Stimulated activated naive CD4-positive, alpha-beta T cell treated with Interleukin-2 at 50 U/mL for 16 hours (primary cell): ENCODE data around the gene TNPO3.
"Not testable (repeated sequence)": the region's sequence is repeated elsewhere in the genome, so short reads cannot be mapped to it uniquely, and the experiment has no call there.

Source experiments
- DNase-seq: peaks from one replicate; lab custom pipeline; 2025; lab: John Stamatoyannopoulos, UW

The TNPO3 gene

GRCh38 chr7:128921866-128922440 lies 133.0 kb downstream of the TNPO3 start:
- DNase-seq, result no peak

- DNase-seq, result no peak
Measured at GRCh38 chr7:128920913-128921582, 133.9 kb downstream of the TNPO3 start.

GRCh38 chr7:128919881-128920799 lies 134.8 kb downstream of the TNPO3 start:
- DNase-seq, result no peak

- DNase-seq, result no peak
Measured at GRCh38 chr7:128919241-128919640, 135.7 kb downstream of the TNPO3 start.

- DNase-seq, result no peak
Measured at GRCh38 chr7:128918016-128918665, 136.8 kb downstream of the TNPO3 start.

GRCh38 chr7:128917122-128917521 lies 137.8 kb downstream of the TNPO3 start:
- DNase-seq, result no peak

GRCh38 chr7:128916643-128916915 lies 138.3 kb downstream of the TNPO3 start:
- no peak for DNase-seq

GRCh38 chr7:128915841-128916642 lies 138.9 kb downstream of the TNPO3 start:
- no peak for DNase-seq

GRCh38 chr7:128915271-128915819 lies 139.6 kb downstream of the TNPO3 start:
- DNase-seq, result no peak

GRCh38 chr7:128914566-128915151 lies 140.3 kb downstream of the TNPO3 start:
- no peak for DNase-seq

- no peak for DNase-seq
Measured at GRCh38 chr7:128913870-128914565, 140.9 kb downstream of the TNPO3 start.

GRCh38 chr7:128912709-128913495 lies 142.0 kb downstream of the TNPO3 start:
- DNase-seq, result not testable (repeated sequence)

GRCh38 chr7:128912281-128912680 lies 142.6 kb downstream of the TNPO3 start:
- DNase-seq, result no peak

- DNase-seq, result no peak
Measured at GRCh38 chr7:128911423-128912031, 143.4 kb downstream of the TNPO3 start.

- DNase-seq, result no peak
Measured at GRCh38 chr7:128910569-128910945, 144.4 kb downstream of the TNPO3 start, which contains the start of gene KCP. TSS of gene KCP (minus strand) at chr7:128910709. CDS start at chr7:128910676, 33 bp downstream.

- DNase-seq, result no peak
Measured at GRCh38 chr7:128909625-128910568, 145.0 kb downstream of the TNPO3 start.

- DNase-seq, result no peak
Measured at GRCh38 chr7:128908750-128909624, 145.9 kb downstream of the TNPO3 start.
